Measurements from ENCODE around the gene LILRB5.
A peak's percentile ranks its signal among the peaks of the same experiment; 100 is the strongest.
"Not testable (repeated sequence)": the region's sequence is repeated elsewhere in the genome, so short reads cannot be mapped to it uniquely, and the experiment has no call there.

Gene LILRB5

DNA sequence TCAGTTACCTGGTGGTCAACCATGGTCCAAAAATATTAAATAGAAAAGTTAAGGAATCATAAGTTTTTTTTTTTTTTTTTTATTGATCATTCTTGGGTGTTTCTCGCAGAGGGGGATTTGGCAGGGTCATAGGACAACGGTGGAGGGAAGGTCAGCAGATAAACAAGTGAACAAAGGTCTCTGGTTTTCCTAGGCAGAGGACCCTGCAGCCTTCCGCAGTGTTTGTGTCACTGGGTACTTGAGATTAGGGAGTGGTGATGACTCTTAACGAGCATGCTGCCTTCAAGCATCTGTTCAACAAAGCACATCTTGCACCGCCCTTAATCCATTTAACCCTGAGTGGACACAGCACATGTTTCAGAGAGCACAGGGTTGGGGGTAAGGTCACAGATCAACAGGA lies 42.9 kb downstream of the LILRB5 start:
- DNase-seq (ENCODE audit: low spot score): not testable (repeated sequence)

DNA sequence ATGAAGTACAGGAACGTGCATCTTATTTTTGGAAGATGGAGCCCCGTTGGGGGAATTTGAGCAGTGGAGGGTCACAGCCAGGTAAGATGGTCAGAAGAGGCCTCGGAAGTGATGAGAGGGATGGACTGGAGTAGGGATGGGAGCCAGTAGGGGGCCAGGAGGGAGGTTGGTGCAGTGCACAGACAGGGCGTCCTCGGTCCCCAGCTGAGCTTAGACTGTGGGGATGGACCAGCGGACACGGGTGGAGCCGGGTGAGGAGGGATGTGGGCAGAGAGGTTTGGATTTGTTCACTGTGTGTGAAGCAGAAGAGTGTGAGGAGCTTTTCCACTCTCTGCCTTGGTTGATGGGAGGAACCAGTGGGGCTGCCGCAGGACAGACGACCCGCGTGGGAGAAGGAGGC lies 45.8 kb downstream of the LILRB5 start:
- no peak for DNase-seq (ENCODE audit: low spot score)

DNA sequence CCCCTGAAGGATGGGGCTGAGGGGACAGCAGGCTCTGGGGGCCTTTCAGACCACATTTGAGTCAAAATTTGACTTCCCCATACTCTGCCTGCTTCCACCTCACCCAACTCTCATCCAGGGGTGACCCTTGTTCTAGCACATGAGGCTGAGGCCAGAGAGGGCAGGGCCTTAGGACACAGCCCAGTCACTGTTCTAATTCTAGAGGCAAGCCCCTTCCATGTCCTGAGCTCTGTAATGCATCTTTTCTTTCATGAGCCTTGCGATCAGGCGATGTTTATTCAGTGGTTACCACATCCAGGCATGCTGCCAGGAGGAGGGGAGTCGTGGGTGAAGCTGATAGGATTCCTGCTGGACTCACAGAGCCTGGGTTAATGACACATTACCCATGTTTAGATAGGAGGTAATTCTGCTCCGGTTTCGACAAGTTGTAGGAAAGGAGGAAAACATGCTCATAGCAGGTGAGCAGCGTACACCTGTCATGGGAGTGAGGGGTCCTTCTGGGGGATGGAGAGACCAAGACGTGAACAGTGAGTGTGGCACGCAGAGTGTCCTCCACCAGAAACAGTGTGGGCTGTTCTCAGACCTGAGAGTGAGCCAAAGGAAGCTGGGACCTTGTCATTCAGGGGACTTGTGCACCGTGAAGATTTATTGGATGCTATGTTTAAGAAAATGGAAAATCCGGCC lies 47.1 kb downstream of the LILRB5 start:
- peak; percentile 12 for DNase-seq (ENCODE audit: low spot score)

GRCh38 chr19:54209058-54209810 lies 47.8 kb downstream of the LILRB5 start:
- no peak for DNase-seq (ENCODE audit: low spot score)

DNA sequence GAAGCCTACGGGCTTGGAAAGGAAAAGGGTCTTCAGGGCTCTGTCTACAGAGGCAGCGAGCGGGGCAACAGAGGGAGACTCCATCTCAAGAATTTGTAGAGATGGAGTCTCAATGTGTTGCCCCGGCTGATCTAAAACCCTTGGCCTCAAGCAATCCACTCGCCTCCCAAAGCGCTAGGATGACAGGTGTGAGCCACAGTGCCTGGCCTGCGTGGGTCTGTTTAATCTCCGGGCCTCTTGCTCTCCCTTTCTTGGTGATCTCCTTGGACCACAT lies 48.4 kb downstream of the LILRB5 start:
- DNase-seq (ENCODE audit: low spot score): no peak

DNA sequence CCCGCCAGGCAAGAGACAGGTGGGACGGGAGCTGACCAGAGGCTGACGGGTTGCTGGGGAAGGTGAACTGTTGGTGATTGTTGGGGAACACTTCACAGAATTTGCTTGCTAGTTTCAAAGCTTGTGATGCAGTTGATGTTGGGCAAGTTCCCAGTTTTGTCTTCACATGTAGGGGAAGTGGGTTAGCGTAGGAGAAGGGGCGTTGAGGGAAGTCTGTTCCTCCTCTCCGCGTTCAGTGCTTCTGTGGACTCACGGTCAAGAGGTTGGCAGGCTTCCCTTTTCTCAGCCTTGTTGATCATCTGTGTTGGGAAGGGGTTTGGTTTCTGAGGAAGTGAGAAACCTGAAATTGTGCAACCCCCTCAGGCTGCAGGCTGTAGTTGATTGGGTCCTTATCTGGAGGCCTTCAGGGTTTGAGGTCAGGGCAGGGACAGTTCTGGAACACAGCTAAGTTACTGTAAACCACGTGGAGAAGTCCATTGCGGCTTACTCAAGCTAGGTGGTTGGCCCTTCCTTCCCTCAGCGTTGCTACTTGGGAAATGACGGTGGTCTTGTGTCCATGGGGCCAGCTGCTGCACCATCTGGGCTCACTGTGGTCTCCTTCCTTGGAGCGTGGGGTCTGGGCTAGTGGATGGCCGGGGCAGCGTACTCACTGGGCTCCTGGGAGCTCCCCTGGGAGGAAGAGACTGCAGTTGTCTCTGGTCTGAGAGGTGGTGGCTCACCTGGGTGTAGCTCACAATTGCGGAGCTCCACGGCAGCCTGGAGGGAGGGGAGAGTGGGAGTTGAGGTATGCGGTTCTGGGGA lies 48.9 kb downstream of the LILRB5 start:
- DNase-seq (ENCODE audit: low spot score): peak; percentile 37

GRCh38 chr19:54207676-54207982 lies 49.4 kb downstream of the LILRB5 start:
- DNase-seq (ENCODE audit: low spot score): no peak

DNA sequence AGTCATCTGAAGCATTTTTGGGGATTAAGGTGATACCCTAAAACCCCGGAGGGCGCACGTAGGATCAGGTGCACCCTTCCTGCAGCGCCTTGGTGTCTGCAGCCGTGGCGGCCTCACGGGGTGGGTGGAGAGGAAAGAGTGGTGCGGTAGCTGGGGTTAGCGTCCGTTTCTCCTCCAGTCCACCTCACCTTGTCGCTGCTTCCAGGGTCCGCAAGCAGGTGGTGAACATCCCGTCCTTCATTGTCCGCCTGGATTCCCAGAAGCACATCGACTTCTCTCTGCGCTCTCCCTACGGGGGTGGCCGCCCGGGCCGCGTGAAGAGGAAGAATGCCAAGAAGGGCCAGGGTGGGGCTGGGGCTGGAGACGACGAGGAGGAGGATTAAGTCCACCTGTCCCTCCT lies 49.9 kb downstream of the LILRB5 start:
- not testable (repeated sequence) for DNase-seq (ENCODE audit: low spot score)

- no peak for DNase-seq (ENCODE audit: low spot score)
These were observed 50.3 kb downstream of the LILRB5 start for GRCh38 chr19:54206831-54207177.

DNA sequence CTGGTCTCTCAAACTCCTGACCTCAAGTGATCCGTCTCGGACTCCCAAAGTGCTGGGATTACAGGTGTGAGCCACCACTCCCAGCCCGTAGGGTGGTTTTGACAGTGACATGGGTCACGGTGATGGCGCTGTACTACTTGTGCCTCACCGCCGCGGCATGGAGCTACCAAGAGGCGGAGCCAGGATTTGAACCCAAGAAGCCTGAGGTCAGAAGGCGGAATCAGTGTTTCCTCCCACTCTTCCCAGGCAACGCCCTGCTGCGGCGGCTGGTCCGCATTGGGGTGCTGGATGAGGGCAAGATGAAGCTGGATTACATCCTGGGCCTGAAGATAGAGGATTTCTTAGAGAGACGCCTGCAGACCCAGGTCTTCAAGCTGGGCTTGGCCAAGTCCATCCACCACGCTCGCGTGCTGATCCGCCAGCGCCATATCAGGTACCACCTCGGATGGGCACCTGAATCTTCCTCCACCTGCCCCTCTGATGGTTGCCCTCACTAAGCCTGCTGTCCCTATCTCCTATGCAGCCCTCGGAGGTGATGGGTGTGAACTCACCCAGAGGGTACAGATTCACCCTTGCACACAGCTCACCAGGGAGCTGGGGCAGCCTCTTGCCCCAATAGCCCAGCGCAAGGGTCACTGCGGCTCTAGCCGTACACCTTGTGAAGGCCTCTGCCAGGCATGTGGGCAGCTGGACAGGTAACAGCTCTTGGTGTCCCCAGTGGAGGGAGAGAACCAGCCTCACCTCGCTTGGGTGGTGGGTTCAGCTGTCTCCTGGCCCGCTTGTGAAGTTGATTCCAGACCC lies 50.8 kb downstream of the LILRB5 start:
- no peak for DNase-seq (ENCODE audit: low spot score)

GRCh38 chr19:54204767-54205468 lies 52.2 kb downstream of the LILRB5 start:
- no peak for DNase-seq (ENCODE audit: low spot score)

DNA sequence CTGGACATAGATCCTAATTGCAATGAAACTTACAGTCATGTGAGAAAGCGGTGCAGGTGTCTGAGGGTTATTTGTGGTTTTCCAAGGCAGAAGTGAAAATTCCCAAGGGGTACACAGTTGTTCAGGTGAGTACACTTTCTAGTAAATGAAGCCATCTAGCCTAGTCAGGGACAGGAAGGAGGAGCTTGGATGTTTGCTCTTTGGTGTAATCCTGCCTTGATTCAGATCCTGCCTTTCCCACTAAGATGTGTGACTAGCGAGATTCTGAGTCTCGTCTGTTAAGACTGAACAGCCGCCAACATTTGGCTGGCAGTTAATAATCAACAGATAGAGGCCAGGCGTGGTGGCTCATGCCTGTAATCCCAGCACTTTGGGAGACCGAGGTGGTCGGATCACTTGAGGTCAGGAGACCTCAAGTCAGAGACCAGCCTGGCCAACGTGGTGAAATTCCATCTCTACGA lies 53.9 kb downstream of the LILRB5 start:
- no peak for DNase-seq (ENCODE audit: low spot score)

GRCh38 chr19:54201980-54202379 lies 55.1 kb downstream of the LILRB5 start:
- DNase-seq (ENCODE audit: low spot score): no peak

- DNase-seq (ENCODE audit: low spot score): no peak
These were observed 55.8 kb downstream of the LILRB5 start for GRCh38 chr19:54201172-54201701.

All from CD4-positive, alpha-beta T cell treated with Interleukin-15 for 4 hours (primary cell).